ENCODE data around the gene TAX1BP3. TPM values are rescaled to one million over a fixed set of nuclear protein-coding genes. Genes with fewer than 3 reads are reported as not detected.

TAX1BP3 gene
- total and polyA plus RNA-seq, 9 of the 15 experiments (the other 6 are each of a cell fraction or from before 2014, with no cell fraction given): 0.99 to 14.5 (median 6.2) TPM

DNA sequence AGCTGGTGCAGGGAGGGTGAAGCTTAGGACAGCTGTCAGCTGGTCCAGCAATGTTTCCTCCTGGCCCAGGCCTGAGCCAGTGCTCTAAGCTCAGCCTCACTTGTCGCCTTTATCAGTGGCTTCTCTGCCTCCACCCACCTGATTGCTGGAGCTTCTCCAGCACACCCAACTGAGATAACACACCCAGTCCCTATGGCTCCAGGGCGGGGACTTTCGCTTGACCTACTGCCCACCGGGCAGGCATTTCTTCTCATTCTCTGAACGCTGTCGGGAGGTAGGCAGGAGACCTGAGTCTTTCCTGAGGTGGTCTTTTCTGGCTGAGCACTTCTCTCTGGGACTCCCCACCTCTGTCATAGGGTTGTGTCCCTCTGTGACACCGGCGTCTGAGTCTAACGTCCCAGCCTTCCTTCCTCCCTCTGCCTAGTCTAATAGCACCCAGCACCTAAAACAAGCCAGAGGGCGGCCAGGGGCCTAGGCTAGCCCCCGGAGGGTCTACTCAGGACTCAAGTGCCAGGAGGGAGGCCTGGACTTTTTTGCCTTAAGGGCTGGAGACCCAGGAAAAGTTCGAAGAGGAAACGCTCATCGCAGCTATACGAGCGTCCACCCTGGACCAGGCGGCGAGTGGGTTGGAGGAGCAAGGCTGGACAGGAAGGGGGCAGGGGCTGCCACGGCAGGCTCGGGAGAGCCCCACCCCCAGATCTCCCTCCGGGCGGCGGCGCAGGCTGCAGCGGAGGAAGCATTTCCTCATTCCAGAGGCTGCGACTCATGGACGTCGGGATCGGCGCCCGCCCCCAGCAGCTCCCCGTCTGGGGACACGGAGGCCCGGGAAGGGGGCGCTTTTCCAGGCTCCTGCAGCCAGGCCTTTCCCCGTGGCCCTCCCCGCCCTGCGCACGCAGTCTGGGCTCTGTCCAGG, 756 bp downstream of the TAX1BP3 start (continued):
- TF ChIP-seq, protein P1, sequence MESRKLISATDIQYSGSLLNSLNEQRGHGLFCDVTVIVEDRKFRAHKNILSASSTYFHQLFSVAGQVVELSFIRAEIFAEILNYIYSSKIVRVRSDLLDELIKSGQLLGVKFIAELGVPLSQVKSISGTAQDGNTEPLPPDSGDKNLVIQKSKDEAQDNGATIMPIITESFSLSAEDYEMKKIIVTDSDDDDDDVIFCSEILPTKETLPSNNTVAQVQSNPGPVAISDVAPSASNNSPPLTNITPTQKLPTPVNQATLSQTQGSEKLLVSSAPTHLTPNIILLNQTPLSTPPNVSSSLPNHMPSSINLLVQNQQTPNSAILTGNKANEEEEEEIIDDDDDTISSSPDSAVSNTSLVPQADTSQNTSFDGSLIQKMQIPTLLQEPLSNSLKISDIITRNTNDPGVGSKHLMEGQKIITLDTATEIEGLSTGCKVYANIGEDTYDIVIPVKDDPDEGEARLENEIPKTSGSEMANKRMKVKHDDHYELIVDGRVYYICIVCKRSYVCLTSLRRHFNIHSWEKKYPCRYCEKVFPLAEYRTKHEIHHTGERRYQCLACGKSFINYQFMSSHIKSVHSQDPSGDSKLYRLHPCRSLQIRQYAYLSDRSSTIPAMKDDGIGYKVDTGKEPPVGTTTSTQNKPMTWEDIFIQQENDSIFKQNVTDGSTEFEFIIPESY (CRISPR knock-in tag; IDR thresholded peaks at IDR 0.05): no peak
- TF ChIP-seq RFX1 (IDR thresholded peaks at IDR 0.05) (no peak), FOXA1 (IDR thresholded peaks at IDR 0.05; ENCODE audit: borderline replicate concordance) (no peak), ELF1 (tag; IDR thresholded peaks at IDR 0.05) (peak; percentile 69), TEAD2 (tag; IDR thresholded peaks at IDR 0.05) (no peak), ZNF561 (CRISPR knock-in tag; conservative IDR thresholded peaks at IDR 0.05) (no peak), PURB (CRISPR knock-in tag; IDR thresholded peaks at IDR 0.05; ENCODE audit: low read depth) (no peak), MAFK (IDR thresholded peaks at IDR 0.05; ENCODE audit: low read length) (no peak), ZNF511 (CRISPR knock-in tag; IDR thresholded peaks at IDR 0.05) (no peak), RHOXF2B (CRISPR knock-in tag; conservative IDR thresholded peaks at IDR 0.05) (no peak), HOXB6 (CRISPR knock-in tag; IDR thresholded peaks at IDR 0.05; ENCODE audit: borderline replicate concordance) (no peak), TAF7 (tag; IDR thresholded peaks at IDR 0.05) (no peak), BRF1 (IDR thresholded peaks at IDR 0.05; ENCODE audit: borderline replicate concordance, extremely low read depth, insufficient read length) (no peak), ZNF644 (tag; IDR thresholded peaks at IDR 0.05; ENCODE audit: low read depth) (no peak), ZC3H8 (IDR thresholded peaks at IDR 0.05) (no peak), ZC3H11A (IDR thresholded peaks at IDR 0.05; ENCODE audit: low read depth, low read length) (no peak), STAT5B (CRISPR knock-in tag; IDR thresholded peaks at IDR 0.05) (no peak), FOXA3 (CRISPR knock-in tag; conservative IDR thresholded peaks at IDR 0.05 in 1 of 2, IDR thresholded peaks at IDR 0.05 in 1 of 2) (no peak), ZSCAN32 (CRISPR knock-in tag; IDR thresholded peaks at IDR 0.05) (no peak), MTF1 (CRISPR knock-in tag; IDR thresholded peaks at IDR 0.05; ENCODE audit: borderline replicate concordance) (no peak), CUX1 (CRISPR knock-in tag; IDR thresholded peaks at IDR 0.05) (no peak)

Data from K562 (cell line).